Mucosa of rectum (tissue), 2 donors: ENCODE results near the gene CPNE9.

Experiments
- H3K27ac ChIP-seq, 2 donors: one replicate each; pipeline ENCODE4 v1.7.0; 2013; ENCODE audit warnings: inconsistent platforms in 2 of 2, low read depth in 2 of 2, low read length in 2 of 2
- H3K27me3 ChIP-seq, 2 donors: one replicate each; pipeline ENCODE4 v1.7.0; 2013; ENCODE audit warnings: low read length in 2 of 2; ENCODE audit not compliant: control insufficient read depth in 2 of 2, insufficient read depth in 2 of 2
- H3K36me3 ChIP-seq, 2 donors: one replicate each; pipeline ENCODE4 v1.7.0; 2013; ENCODE audit warnings: low read length in 2 of 2; ENCODE audit not compliant: control insufficient read depth in 2 of 2, insufficient read depth in 2 of 2
- H3K4me1 ChIP-seq, 2 donors: one replicate each; pipeline ENCODE4 v1.7.0; 2013; ENCODE audit warnings: low read length in 2 of 2, mild to moderate bottlenecking in 1 of 2; ENCODE audit not compliant: control insufficient read depth in 2 of 2, insufficient read depth in 2 of 2
- H3K4me3 ChIP-seq, 2 donors: one replicate each; pipeline ENCODE4 v1.7.0; 2013; ENCODE audit warnings: low read length in 2 of 2
- H3K9ac ChIP-seq, 2 donors: one replicate each; pipeline ENCODE4 v1.7.0; 2013; ENCODE audit warnings: low read length in 2 of 2, low read depth in 1 of 2, mild to moderate bottlenecking in 1 of 2
- H3K9me3 ChIP-seq, 2 donors: one replicate each; pipeline ENCODE4 v1.7.0; 2013; ENCODE audit warnings: low read length in 2 of 2; ENCODE audit not compliant: control insufficient read depth in 2 of 2
- donor health status: healthy.
- donor health status: Normal muscosa, but diverticular disease.

Gene CPNE9

DNA sequence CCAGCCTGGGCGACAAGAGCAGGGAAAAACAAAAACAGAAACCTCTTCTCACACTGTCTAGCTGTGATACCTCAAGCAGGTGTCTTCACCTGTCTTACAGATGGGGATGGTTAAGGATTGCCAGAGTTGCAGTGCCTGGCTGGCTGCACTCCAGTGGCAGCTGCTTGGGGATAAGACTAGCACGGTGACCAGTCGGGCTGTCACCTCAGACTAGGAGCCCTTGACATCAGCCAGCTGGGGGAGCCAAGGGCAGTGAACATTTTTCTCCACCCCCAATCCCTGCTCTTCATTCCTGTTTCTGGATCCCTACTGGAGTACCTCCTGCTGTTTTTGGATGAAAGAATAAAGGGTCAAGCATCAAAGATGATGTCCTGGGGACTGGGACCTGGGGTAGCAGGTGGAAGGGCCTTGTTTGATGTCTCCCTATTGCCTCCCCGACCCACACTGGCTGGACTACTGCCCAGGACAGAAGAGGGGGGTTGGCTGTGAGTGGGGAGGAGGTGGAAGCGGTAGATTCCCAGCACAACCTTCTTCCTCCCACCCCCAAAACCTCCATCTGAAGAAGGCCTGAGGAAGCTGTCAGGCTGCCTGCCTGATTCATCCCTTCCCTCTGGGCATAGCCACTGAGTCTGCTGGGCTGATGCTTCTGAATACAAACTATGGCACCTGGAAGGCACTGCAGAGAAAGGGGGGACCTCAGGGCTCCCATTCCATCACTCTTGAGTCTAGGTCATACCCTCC is 7.0 kb upstream of the CPNE9 start:
- peaks cover 51 to 65% of the 10 kb centered on the region in 2 donors for H3K36me3 ChIP-seq
- no peaks in the 10 kb centered on the region for H3K4me1 ChIP-seq
- H3K9me3 ChIP-seq: no peaks in the 10 kb centered on the region
- H3K4me3 ChIP-seq: no peak overlapping the region
- no peak overlapping the region for H3K9ac ChIP-seq
- H3K27ac ChIP-seq: no peak overlapping the region
- no peaks in the 10 kb centered on the region for H3K27me3 ChIP-seq

DNA sequence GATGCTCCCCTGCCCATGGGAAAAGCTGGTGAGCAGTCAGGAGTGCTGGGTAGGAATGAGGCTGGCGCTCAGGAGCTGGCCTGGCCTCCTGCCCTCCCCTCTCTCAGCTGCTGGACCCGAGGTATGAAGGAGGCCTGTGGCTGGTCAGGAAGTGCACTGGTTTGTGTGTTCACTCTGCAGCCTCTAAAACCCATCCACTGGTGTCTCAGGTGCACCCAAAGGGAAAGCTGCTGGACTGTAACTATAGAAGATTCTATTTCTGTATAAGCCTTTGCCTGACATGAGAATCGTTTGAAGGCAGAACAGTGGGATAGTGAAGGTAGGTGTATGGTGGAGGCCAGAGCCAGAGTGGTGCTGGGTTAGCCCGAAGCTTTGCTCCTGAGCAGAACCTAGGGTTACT is 5.7 kb upstream of the CPNE9 start:
- Histone ChIP-seq H3K4me1 (no peaks in the 10 kb centered on the region), H3K36me3 (peaks cover 47 to 63% of the 10 kb centered on the region in 2 donors), H3K4me3 (no peak overlapping the region), H3K27me3 (no peaks in the 10 kb centered on the region), H3K9ac (no peak overlapping the region), H3K9me3 (no peaks in the 10 kb centered on the region), H3K27ac (no peak overlapping the region)

- H3K9me3 ChIP-seq: no peaks in the 10 kb centered on the region
- H3K27ac ChIP-seq: no peak overlapping the region
- H3K27me3 ChIP-seq: no peaks in the 10 kb centered on the region
- H3K36me3 ChIP-seq: peaks cover 43 to 62% of the 10 kb centered on the region in 2 donors
- no peak overlapping the region for H3K9ac ChIP-seq
- no peak overlapping the region for H3K4me3 ChIP-seq
- no peaks in the 10 kb centered on the region for H3K4me1 ChIP-seq
Observed at GRCh38 chr3:9698293-9698692, 5.3 kb upstream of the CPNE9 start.

- Histone ChIP-seq H3K9ac (no peak overlapping the region), H3K9me3 (no peaks in the 10 kb centered on the region), H3K4me1 (peaks cover 10 to 12% of the 10 kb centered on the region in 2 donors), H3K36me3 (peaks cover 25 to 41% of the 10 kb centered on the region in 2 donors), H3K27me3 (no peaks in the 10 kb centered on the region), H3K27ac (no peak overlapping the region), H3K4me3 (no peak overlapping the region)
Observed at GRCh38 chr3:9700536-9700935, 3.1 kb upstream of the CPNE9 start.

DNA sequence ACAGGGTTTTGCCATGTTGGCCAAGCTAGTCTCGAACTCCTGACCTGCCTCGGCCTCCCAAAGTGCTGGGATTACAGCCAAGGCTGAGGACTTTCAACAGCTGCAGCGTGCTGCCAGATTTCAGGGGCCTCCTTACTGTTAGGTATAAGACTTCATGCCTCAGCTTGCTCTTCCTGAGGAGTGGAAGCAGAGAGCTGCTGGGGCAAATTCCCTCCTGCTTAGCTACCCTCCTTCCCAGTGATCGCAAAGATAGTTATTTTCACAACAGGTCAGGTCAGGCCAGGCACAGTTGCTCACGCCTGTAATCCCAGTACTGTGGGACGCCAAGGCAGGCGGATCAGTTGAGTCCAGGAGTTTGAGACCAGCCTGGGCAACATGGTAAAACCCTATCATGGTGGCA is 2.6 kb upstream of the CPNE9 start:
- peaks cover 10 to 12% of the 10 kb centered on the region in 2 donors for H3K4me1 ChIP-seq
- peaks cover 23 to 40% of the 10 kb centered on the region in 2 donors for H3K36me3 ChIP-seq
- peaks cover 0 to 2% of the 10 kb centered on the region in 2 donors for H3K27me3 ChIP-seq

DNA sequence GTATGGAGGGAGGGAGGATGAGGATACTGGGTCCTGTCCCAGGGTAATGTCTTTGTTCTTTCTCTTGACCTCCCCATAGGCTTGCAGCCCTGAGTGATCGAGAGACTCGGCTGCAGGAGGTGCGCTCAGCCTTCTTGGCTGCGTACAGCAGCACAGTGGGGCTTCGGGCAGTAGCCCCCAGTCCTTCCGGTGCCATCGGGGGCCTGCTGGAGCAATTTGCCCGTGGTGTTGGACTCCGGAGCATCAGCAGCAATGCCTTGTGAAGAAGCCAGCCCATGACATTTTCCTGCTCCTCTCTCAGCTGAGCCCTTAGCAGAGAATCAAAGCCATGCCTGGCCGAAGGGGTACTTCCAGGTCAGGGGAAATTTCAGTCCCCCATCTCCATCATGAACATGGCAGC is 1.9 kb upstream of the CPNE9 start:
- Histone ChIP-seq H3K4me1 (peaks cover 10 to 12% of the 10 kb centered on the region in 2 donors), H3K4me3 (no peak overlapping the region), H3K27me3 (peaks cover 0 to 2% of the 10 kb centered on the region in 2 donors), H3K9ac (no peak overlapping the region), H3K36me3 (peaks cover 19 to 39% of the 10 kb centered on the region in 2 donors), H3K9me3 (no peaks in the 10 kb centered on the region), H3K27ac (no peak overlapping the region)

More for the DNA sequence above, 2.6 kb upstream of the CPNE9 start:
- H3K27ac ChIP-seq: no peak overlapping the region
- no peaks in the 10 kb centered on the region for H3K9me3 ChIP-seq
- no peak overlapping the region for H3K9ac ChIP-seq
- H3K4me3 ChIP-seq: no peak overlapping the region

- H3K4me1 ChIP-seq: peaks cover 10 to 12% of the 10 kb centered on the region in 2 donors
- peaks cover 0 to 2% of the 10 kb centered on the region in 2 donors for H3K27me3 ChIP-seq
- H3K9ac ChIP-seq: no peak overlapping the region
- H3K4me3 ChIP-seq: no peak overlapping the region
- H3K9me3 ChIP-seq: no peaks in the 10 kb centered on the region
- no peak overlapping the region for H3K27ac ChIP-seq
- peaks cover 10 to 26% of the 10 kb centered on the region in 2 donors for H3K36me3 ChIP-seq
Observed at GRCh38 chr3:9703240-9703639, 393 bp upstream of the CPNE9 start.

- peaks cover 10 to 12% of the 10 kb centered on the region in 2 donors for H3K4me1 ChIP-seq
- H3K27me3 ChIP-seq: peaks cover 0 to 2% of the 10 kb centered on the region in 2 donors
- peaks cover 6 to 22% of the 10 kb centered on the region in 2 donors for H3K36me3 ChIP-seq
- no peak overlapping the region for H3K27ac ChIP-seq
- peak overlapping the region; percentile 31 to 44 for H3K4me3 ChIP-seq
- H3K9me3 ChIP-seq: no peaks in the 10 kb centered on the region
- no peak overlapping the region for H3K9ac ChIP-seq
Observed at GRCh38 chr3:9704347-9705322, 1.0 kb downstream of the CPNE9 start.

GRCh38 chr3:9710174-9710739 is 6.6 kb downstream of the CPNE9 start:
- peaks cover 3 to 5% of the 10 kb centered on the region in 2 donors for H3K27me3 ChIP-seq
- no peaks in the 10 kb centered on the region for H3K9me3 ChIP-seq

More at GRCh38 chr3:9710174-9710739, 6.6 kb downstream of the CPNE9 start:
- peaks cover 0 to 4% of the 10 kb centered on the region in 2 donors for H3K4me1 ChIP-seq
- no peaks in the 10 kb centered on the region for H3K36me3 ChIP-seq
- no peak overlapping the region for H3K27ac ChIP-seq
- H3K9ac ChIP-seq: no peak overlapping the region
- H3K4me3 ChIP-seq: no peak overlapping the region
